ENCODE measurements around the gene ITGAL. TPM values are rescaled to one million over a fixed set of nuclear protein-coding genes. Genes with fewer than 3 reads are reported as not detected.

Gene ITGAL
- total RNA-seq, 2 experiments from 2014 or later, result 40.2 to 140 TPM

GRCh38 chr16:30509081-30509765 lies 36.7 kb downstream of the ITGAL start:
- intact Hi-C loops (cut with micrococcal nuclease; ENCODE audit: unreplicated experiment), result no loop called here
- DNase-seq (ENCODE audit: low spot score), result no peak
- no peaks in the 10 kb centered on the region for H3K9me2 ChIP-seq (ENCODE audit: insufficient read depth, low read length)
- BruUV-seq (replicated peaks), result no TSS peak
- no peaks in the 10 kb centered on the region for H4K20me1 ChIP-seq (ENCODE audit: insufficient read depth, low read length)
- TF ChIP-seq, protein P1, sequence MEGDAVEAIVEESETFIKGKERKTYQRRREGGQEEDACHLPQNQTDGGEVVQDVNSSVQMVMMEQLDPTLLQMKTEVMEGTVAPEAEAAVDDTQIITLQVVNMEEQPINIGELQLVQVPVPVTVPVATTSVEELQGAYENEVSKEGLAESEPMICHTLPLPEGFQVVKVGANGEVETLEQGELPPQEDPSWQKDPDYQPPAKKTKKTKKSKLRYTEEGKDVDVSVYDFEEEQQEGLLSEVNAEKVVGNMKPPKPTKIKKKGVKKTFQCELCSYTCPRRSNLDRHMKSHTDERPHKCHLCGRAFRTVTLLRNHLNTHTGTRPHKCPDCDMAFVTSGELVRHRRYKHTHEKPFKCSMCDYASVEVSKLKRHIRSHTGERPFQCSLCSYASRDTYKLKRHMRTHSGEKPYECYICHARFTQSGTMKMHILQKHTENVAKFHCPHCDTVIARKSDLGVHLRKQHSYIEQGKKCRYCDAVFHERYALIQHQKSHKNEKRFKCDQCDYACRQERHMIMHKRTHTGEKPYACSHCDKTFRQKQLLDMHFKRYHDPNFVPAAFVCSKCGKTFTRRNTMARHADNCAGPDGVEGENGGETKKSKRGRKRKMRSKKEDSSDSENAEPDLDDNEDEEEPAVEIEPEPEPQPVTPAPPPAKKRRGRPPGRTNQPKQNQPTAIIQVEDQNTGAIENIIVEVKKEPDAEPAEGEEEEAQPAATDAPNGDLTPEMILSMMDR (conservative IDR thresholded peaks at IDR 0.05; ENCODE audit: low read length), result no peak
- TF ChIP-seq EZH2phosphoT487 (IDR thresholded peaks at IDR 0.05; ENCODE audit: borderline replicate concordance, low read depth, low read length), result no peak
- H3K4me3 ChIP-seq (ENCODE audit: low read depth, low read length, poor library complexity, severe bottlenecking), result no peak overlapping the region
- peaks cover 85% of the 10 kb centered on the region for H3K36me3 ChIP-seq (ENCODE audit: insufficient read depth, low read length)
- CTCF ChIA-PET (ENCODE audit: unreplicated experiment), result interaction anchor here (0.5 kb wide), 1 partner anchor 49 kb away, joined by 3 read pairs; no protein-coding TSS in a partner anchor
- POLR2A ChIA-PET, result no interaction called here
- no peak overlapping the region for H3K4me2 ChIP-seq (ENCODE audit: low read length)
- no peak overlapping the region for H3K27ac ChIP-seq (ENCODE audit: low read depth, low read length, poor library complexity, severe bottlenecking)
- H2AFZ ChIP-seq (ENCODE audit: low read length), result no peak overlapping the region
- H3K4me1 ChIP-seq (ENCODE audit: insufficient read depth, low read length, poor library complexity, severe bottlenecking), result no peaks in the 10 kb centered on the region
- no peaks in the 10 kb centered on the region for H3K79me2 ChIP-seq (ENCODE audit: insufficient read depth, low read depth, low read length)
- no peaks in the 10 kb centered on the region for H3K9me3 ChIP-seq (ENCODE audit: low read length)

DNA sequence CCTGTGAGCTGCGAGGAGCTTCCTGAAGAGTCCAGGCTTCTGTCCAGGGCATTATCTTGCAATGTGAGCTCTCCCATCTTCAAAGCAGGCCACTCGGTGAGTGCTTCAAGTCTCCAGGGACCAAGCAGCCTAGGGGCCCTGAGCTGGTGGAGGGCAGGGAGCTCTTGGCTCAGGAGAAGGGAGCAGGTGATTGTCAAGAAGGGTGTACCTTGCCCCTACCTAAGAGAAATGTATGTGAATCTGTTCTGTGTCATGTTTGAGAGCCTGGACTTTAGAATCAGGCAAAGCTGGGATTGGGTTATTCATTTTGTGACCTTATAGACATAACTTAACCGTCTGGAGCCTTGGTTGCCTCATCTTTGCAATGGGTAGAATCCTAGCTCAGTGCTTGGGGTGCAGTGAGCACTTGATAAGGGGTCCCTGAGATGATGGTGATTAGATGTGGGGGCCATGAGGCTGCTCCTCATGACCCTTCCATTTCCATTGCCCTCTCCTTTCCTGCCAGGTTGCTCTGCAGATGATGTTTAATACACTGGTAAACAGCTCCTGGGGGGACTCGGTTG lies 37.9 kb downstream of the ITGAL start:
- POLR2A ChIA-PET, result interaction anchor here (0.7 kb wide), 1 partner anchor 118 kb away, joined by 3 read pairs; no protein-coding TSS in a partner anchor
- Histone ChIP-seq H3K79me2 (ENCODE audit: insufficient read depth, low read depth, low read length) (no peaks in the 10 kb centered on the region), H2AFZ (ENCODE audit: low read length) (no peak overlapping the region), H3K4me3 (ENCODE audit: low read depth, low read length, poor library complexity, severe bottlenecking) (no peak overlapping the region), H3K9me2 (ENCODE audit: insufficient read depth, low read length) (no peaks in the 10 kb centered on the region), H3K9me3 (ENCODE audit: low read length) (no peaks in the 10 kb centered on the region), H4K20me1 (ENCODE audit: insufficient read depth, low read length) (no peaks in the 10 kb centered on the region), H3K36me3 (ENCODE audit: insufficient read depth, low read length) (peaks cover 83% of the 10 kb centered on the region), H3K4me1 (ENCODE audit: insufficient read depth, low read length, poor library complexity, severe bottlenecking) (no peaks in the 10 kb centered on the region), H3K4me2 (ENCODE audit: low read length) (no peak overlapping the region), H3K27ac (ENCODE audit: low read depth, low read length, poor library complexity, severe bottlenecking) (no peak overlapping the region)
- no peak for DNase-seq (ENCODE audit: low spot score)
- TF ChIP-seq, protein P1 (conservative IDR thresholded peaks at IDR 0.05; ENCODE audit: low read length), result no peak
- no peak for TF ChIP-seq EZH2phosphoT487 (IDR thresholded peaks at IDR 0.05; ENCODE audit: borderline replicate concordance, low read depth, low read length)
- CTCF ChIA-PET (ENCODE audit: unreplicated experiment), result interaction anchor here (0.6 kb wide), 1 partner anchor 73 kb away, joined by 3 read pairs; no protein-coding TSS in a partner anchor
- intact Hi-C loops (cut with micrococcal nuclease; ENCODE audit: unreplicated experiment), result no loop called here
- BruUV-seq (replicated peaks), result no TSS peak

DNA sequence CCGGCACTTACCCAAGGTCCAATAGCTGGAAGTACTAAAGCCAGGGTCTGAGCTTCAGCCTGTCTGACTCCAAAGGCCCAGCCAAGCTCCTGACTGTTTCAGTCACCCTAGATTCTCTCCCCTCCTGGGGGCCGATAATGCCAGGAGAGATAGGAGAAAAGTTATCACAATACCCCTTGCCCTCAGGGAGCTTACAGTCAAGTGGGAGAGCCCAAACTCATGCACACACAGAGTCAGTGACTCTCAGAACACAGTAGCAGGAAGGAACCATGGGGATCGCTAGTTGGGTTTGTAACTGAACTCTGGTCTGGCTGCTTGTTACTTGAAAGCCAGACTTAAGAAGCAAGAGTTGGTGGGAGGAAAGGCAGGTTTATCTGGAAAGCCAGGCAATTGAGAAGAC lies 39.0 kb downstream of the ITGAL start:
- BruUV-seq (replicated peaks), result no TSS peak
- Histone ChIP-seq H3K36me3 (ENCODE audit: insufficient read depth, low read length) (peaks cover 87% of the 10 kb centered on the region), H3K9me2 (ENCODE audit: insufficient read depth, low read length) (no peaks in the 10 kb centered on the region), H3K4me3 (ENCODE audit: low read depth, low read length, poor library complexity, severe bottlenecking) (no peak overlapping the region), H3K4me1 (ENCODE audit: insufficient read depth, low read length, poor library complexity, severe bottlenecking) (no peaks in the 10 kb centered on the region), H3K27ac (ENCODE audit: low read depth, low read length, poor library complexity, severe bottlenecking) (no peak overlapping the region), H3K79me2 (ENCODE audit: insufficient read depth, low read depth, low read length) (no peaks in the 10 kb centered on the region), H3K4me2 (ENCODE audit: low read length) (no peak overlapping the region), H3K9me3 (ENCODE audit: low read length) (no peaks in the 10 kb centered on the region), H2AFZ (ENCODE audit: low read length) (no peak overlapping the region), H4K20me1 (ENCODE audit: insufficient read depth, low read length) (no peaks in the 10 kb centered on the region)
- ChIA-PET POLR2A (no interaction called here), CTCF (ENCODE audit: unreplicated experiment) (no interaction called here)
- TF ChIP-seq, protein P1 (conservative IDR thresholded peaks at IDR 0.05; ENCODE audit: low read length), result no peak
- DNase-seq (ENCODE audit: low spot score), result no peak
- intact Hi-C loops (cut with micrococcal nuclease; ENCODE audit: unreplicated experiment), result no loop called here

Data from OCI-LY7 (cell line).